Measurements from ENCODE around the gene TEAD1. TPM values are rescaled to one million over a fixed set of nuclear protein-coding genes. Genes with fewer than 3 reads are reported as not detected.

TEAD1 gene
- total and polyA plus RNA-seq, 10 of the 15 experiments (the other 5 are each of a cell fraction or from before 2014, with no cell fraction given): 0.01 to 0.59 (median 0.04) TPM; not detected in 6

DNA sequence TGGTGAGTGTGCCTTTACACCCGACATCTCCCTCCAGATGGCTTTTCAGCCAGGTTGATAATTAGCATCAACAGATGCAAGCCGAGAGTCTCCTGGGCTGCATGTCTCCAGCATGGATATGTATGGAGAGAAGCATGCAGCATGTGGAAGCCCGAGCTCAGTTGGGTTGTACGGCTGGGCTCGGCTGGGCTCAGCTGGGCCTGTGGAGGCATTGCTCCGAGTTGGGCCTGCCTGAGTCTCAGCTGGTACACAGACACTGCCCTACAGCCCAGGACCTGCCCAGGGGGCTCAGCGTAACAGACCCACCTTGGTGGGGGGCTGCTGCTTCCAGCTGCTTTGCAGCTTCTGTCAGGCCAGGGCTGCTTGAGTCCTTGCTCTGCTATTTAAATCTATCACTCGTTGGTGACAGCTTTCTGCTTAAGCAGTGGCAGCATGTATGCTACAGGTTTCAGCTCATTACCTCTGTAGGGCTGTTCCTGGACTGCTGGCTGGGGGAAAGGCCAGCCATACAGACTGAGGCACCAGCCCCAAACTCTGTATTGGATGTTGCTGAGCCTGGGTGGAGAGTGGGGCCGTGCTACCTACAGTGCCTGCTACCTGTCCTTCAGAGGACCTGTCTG lies 115.5 kb downstream of the TEAD1 start (continued):
- TF ChIP-seq IKZF2 (IDR thresholded peaks at IDR 0.05) (no peak), IRF4 (IDR thresholded peaks at IDR 0.05; ENCODE audit: low read depth, low read length) (no peak), SMAD1 (IDR thresholded peaks at IDR 0.05; ENCODE audit: low read depth, partially characterized antibody) (no peak), MXI1 (IDR thresholded peaks at IDR 0.05; ENCODE audit: low read depth, low read length) (no peak), CEBPB (IDR thresholded peaks at IDR 0.05; ENCODE audit: borderline replicate concordance in 1 of 2, low read depth in 2 of 2, low read length in 2 of 2) (no peak), ZNF217 (IDR thresholded peaks at IDR 0.05) (no peak), POLR2A (IDR thresholded peaks at IDR 0.05; ENCODE audit: low read depth, low read length) (no peak), GATAD2B (conservative IDR thresholded peaks at IDR 0.05; ENCODE audit: low read depth) (no peak), RFX5 (IDR thresholded peaks at IDR 0.05; ENCODE audit: low read depth, low read length) (no peak)
- TF ChIP-seq, protein P1, sequence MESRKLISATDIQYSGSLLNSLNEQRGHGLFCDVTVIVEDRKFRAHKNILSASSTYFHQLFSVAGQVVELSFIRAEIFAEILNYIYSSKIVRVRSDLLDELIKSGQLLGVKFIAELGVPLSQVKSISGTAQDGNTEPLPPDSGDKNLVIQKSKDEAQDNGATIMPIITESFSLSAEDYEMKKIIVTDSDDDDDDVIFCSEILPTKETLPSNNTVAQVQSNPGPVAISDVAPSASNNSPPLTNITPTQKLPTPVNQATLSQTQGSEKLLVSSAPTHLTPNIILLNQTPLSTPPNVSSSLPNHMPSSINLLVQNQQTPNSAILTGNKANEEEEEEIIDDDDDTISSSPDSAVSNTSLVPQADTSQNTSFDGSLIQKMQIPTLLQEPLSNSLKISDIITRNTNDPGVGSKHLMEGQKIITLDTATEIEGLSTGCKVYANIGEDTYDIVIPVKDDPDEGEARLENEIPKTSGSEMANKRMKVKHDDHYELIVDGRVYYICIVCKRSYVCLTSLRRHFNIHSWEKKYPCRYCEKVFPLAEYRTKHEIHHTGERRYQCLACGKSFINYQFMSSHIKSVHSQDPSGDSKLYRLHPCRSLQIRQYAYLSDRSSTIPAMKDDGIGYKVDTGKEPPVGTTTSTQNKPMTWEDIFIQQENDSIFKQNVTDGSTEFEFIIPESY (IDR thresholded peaks at IDR 0.05): no peak

DNA sequence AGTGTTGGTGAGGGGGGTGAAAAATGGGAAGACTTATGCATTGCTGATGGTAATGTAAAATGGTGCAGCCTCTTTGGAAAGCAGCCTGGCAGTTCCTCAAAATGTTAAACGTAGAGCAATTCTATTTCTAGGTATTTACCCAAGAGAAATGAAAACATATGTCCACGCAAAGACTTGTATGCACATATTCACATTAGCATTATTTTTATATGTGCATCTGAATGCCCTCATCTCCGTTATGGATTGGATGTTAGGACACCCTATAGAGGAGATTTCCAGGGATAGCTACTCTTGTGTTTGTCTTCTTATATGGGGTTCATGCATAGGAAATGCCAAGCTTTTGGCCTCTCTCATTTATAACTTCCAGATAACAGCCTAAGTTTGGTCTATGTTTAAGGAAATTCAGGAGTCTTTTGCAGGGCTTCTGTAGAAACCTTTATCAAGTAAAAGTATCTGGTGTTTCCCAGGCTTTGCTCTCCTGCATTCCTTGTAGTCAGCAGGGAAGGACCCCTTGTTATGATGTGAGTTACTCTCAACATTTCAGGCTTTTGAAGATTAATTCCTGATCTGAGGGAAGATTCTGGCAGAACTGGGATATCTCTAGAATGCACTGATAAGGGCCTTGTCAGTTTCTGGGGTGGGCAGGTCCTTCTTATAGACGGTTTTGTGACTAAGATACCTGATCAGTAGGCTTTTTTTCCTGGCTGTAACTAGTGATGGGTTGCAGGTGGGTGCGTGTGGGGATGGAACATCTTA lies 116.8 kb downstream of the TEAD1 start:
- DNase-seq (ENCODE audit: low read depth, low spot score) (no peak), FAIRE-seq (no peak), ATAC-seq (no peak)
- ChIA-PET RAD21 (ENCODE audit: unreplicated experiment) (no interaction called here), CTCF (no interaction called here), SMC1A (ENCODE audit: uncharacterized antibody, unreplicated experiment) (no interaction called here), POLR2A (no interaction called here)
- H3K27ac ChIP-seq (ENCODE audit: control insufficient read depth, insufficient read depth): no peak overlapping the region
- 18% methylated on average over 5 of the region's 5 CpGs for WGBS (ENCODE audit: insufficient coverage, insufficient replicate concordance, low lambda C conversion rate, missing lambda C conversion rate)
- no peaks in the 10 kb centered on the region for H3K79me2 ChIP-seq (ENCODE audit: control insufficient read depth, insufficient read depth, low read length)
- H3K4me1 ChIP-seq (ENCODE audit: control insufficient read depth, insufficient read depth, low read length): no peaks in the 10 kb centered on the region
- H3K4me3 ChIP-seq: no peak overlapping the region
- no peaks in the 10 kb centered on the region for H3K9me3 ChIP-seq (replicated peaks; ENCODE audit: control insufficient read depth, insufficient read depth, low read length)
- H3K36me3 ChIP-seq (ENCODE audit: control insufficient read depth in 2 of 2, insufficient read depth in 2 of 2, low read length in 1 of 2): no peaks in the 10 kb centered on the region
- no peak for TF ChIP-seq NR2C1 (IDR thresholded peaks at IDR 0.05)
- TF ChIP-seq MXI1 (IDR thresholded peaks at IDR 0.05; ENCODE audit: low read depth, low read length): no peak
- TF ChIP-seq ZSCAN29 (IDR thresholded peaks at IDR 0.05): no peak
- no peak for TF ChIP-seq YY1 (IDR thresholded peaks at IDR 0.05; ENCODE audit: low read depth, low read length)
- no peak for TF ChIP-seq CREM (IDR thresholded peaks at IDR 0.05; ENCODE audit: low read depth)
- TF ChIP-seq, protein P2, sequence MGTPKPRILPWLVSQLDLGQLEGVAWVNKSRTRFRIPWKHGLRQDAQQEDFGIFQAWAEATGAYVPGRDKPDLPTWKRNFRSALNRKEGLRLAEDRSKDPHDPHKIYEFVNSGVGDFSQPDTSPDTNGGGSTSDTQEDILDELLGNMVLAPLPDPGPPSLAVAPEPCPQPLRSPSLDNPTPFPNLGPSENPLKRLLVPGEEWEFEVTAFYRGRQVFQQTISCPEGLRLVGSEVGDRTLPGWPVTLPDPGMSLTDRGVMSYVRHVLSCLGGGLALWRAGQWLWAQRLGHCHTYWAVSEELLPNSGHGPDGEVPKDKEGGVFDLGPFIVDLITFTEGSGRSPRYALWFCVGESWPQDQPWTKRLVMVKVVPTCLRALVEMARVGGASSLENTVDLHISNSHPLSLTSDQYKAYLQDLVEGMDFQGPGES (IDR thresholded peaks at IDR 0.05): no peak
- TF ChIP-seq, protein P3, sequence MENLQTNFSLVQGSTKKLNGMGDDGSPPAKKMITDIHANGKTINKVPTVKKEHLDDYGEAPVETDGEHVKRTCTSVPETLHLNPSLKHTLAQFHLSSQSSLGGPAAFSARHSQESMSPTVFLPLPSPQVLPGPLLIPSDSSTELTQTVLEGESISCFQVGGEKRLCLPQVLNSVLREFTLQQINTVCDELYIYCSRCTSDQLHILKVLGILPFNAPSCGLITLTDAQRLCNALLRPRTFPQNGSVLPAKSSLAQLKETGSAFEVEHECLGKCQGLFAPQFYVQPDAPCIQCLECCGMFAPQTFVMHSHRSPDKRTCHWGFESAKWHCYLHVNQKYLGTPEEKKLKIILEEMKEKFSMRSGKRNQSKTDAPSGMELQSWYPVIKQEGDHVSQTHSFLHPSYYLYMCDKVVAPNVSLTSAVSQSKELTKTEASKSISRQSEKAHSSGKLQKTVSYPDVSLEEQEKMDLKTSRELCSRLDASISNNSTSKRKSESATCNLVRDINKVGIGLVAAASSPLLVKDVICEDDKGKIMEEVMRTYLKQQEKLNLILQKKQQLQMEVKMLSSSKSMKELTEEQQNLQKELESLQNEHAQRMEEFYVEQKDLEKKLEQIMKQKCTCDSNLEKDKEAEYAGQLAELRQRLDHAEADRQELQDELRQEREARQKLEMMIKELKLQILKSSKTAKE (IDR thresholded peaks at IDR 0.05; ENCODE audit: low read depth, poor library complexity, severe bottlenecking): no peak
- no peak for TF ChIP-seq SREBF2 (IDR thresholded peaks at IDR 0.05; ENCODE audit: low read length)
- H2AFZ ChIP-seq (ENCODE audit: control insufficient read depth, low read depth, low read length): no peak overlapping the region
- BruUV-seq (replicated peaks): no TSS peak
- intact Hi-C loops (cut with micrococcal nuclease; ENCODE audit: unreplicated experiment) (no loop called here), in situ Hi-C loops (cut with MboI) (no loop called here)
- H4K20me1 ChIP-seq (ENCODE audit: control insufficient read depth, insufficient read depth): no peaks in the 10 kb centered on the region
- no peak overlapping the region for H3K4me2 ChIP-seq (ENCODE audit: control insufficient read depth, insufficient read depth)
- H3K9ac ChIP-seq (ENCODE audit: control insufficient read depth, insufficient read depth, low read length): no peak overlapping the region
- H3K27me3 ChIP-seq (replicated peaks in 1 of 2; ENCODE audit: control insufficient read depth in 2 of 2, insufficient read depth in 2 of 2, low read length in 1 of 2): no peaks in the 10 kb centered on the region; a peak in 2 of 4 replicates
